ENCODE data around the gene TNFRSF11A.
A peak's percentile ranks its signal among the peaks of the same experiment; 100 is the strongest.

TNFRSF11A gene

DNA sequence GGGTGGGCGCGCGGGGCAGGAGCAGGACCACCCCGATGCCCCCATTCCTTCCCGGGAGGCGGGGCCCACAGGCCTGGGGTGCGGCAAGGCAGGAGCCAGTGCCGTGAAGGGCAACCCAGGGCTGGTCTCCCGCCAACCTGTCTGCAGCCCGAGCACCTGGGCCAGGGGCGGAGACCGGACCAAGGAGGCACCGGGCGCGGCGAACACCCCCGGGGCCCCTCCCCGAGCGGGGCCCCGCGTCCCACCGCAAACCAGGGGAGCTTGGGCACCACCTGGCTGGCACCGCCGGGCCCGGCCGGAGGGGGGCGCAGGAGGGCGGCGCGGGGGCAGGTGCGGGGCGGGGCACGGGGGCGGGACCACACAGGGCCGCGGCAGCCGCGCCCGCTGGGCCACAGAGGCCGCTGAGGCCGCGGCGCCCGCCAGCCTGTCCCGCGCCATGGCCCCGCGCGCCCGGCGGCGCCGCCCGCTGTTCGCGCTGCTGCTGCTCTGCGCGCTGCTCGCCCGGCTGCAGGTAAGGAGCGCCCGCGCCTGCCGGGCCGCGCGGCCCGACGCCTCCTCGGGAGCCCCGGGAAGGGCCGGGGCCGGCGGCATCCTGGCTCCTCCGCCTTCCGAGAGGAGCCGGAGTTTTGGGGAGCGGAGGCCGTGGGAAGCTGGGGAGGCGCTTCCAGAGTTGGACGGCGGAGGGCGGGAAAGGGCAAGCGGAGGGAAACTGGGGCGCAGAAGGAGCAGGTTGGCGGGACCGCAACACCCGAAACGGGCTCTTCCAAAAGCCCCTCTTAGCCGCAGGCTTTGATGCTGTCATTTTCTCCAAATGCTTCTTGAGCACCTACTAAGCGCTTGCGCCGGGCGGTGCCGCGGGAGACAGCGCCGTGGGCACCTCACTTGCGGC lies at the start of gene TNFRSF11A:
TNFRSF11A (plus strand) TSS at position 394 of the 889 bp plus-strand sequence; CDS start at position 437, 43 bp downstream.
- DNase-seq = peak; percentile 23

DNA sequence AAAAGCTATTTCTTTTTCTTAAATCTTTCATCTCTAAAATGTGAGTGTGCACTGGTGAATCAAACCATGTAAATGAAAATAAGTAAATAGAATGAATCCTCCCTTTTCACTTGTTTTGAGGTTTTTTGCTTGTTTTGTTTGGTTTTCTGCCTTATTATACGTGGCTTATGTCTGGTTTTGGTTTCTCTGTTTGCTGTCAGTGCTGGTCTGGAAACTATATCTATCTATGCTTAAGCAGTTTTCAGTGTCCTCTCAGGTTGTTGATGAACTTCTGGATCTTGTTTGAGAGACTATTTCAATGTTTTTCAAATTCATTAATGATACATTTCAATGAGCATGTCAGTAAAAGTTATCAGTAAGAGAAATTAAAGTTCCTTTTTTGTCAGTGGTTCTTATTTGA lies 48.1 kb upstream of the TNFRSF11A start:
- no peak for DNase-seq

DNA sequence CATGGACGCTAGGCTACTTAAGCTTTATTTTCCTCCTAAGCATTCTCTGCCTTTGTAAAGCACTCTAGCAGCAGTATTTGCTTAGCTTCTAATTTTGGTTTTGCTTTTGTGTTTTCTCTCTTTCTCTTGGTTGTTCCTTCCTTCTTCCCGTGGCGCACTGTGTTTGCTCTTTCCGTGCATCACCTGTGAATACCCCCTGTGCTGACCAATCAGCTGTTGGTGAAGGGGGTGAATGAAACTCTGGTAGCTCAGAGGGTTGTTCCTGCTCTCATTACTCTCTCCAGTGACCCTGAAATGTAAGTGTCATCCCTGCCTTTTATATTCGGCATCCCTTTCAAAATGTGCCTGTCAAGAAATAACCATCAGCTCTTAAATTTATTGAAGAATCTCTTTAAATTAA lies 45.5 kb upstream of the TNFRSF11A start:
- DNase-seq = no peak

DNA sequence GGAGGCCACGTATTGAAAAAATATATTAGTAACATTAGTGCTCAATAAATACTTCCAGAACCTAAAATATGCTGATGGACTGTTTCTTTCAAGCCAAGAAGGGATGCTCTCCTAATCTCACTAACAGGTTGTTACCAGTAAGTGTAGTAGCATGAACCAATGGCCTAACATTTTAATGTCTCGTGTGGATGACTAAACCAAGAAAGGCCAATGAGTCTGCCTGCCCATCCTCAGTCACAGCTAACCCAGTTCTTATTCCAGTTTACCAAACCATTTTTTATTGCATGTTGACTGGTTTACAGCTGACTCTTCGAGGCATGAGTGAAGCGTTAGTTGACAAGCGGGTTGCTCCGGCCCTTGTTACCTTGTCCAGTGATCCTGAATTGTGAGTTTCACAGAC lies 45.1 kb upstream of the TNFRSF11A start:
- no peak for DNase-seq

DNA sequence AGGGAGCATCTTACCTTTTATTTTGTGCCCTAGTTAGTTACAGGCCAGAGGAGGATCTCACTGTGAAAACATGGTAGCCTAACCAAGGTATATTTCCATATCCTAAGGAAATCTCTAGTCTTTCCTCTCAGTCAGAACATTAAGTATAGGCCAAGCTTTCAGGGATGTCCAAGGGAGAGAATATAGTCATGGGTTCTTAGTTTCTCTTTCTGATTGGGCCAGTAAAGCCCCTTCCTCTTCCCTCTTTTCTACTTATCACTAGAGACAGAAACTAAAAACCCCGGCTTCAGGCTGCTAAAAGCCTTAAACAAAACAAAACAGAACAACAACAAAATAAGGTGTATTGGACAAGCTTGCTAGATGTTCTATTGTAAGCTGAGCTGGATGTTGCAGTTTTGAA lies 44.3 kb upstream of the TNFRSF11A start:
- no peak for DNase-seq

DNA sequence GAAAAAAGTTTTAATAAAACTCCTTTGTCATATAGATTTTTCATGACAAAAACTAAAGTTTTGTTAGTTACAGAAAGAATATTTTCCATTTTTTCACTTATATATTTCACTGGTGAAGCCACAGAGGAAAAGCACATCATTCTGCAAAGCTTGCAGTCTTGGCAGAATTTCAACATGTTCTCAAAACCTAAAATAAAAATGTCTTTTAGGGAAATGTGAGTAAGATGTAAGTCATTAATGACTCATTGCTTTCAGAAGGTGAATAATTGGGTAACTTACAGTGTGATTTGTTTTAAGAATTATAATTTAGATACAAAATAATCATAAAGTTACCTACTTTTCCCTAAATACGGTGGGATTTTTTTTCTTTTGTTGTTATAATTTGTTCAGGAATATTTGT lies 43.4 kb upstream of the TNFRSF11A start:
- DNase-seq = no peak

DNA sequence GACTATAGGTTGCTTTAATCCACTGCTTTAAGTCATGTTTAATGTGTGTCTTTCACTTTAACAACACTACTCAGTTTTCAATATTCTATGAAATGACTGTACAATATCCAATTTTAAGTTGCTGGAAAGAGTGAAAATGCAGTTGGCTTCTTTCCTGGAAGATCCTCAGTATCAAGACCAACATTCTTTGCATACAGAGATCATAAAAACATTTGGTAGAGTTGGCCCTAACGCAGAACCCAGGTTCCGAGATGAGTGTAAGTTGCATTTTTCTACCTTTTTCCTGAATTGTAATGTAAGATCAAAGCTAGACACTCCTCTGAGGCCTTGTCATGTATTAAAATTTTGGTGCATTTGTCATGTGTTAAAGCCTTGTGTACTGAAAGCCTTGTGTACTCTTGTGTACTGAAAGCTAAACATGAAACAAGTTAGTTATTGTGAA lies 42.9 kb upstream of the TNFRSF11A start:
- no peak for DNase-seq

DNA sequence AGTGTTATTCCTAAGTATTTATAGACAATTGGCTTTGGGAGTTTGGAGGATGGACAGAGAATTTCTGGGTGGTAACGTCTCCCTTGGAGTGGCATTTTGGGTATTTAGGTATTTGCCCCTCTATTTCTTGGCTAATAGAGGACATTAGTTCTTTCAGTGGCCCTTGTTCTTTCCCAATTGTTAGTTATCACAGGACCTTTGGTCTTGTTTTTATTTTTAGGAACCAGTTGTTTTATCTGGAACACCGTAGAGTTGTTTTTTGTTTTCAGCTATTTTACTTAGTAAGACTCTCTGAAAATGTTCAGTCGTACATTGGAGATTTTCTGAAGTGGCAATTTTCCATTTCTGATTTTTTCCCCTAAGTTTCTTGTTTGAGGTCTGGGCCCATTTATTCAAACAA lies 40.5 kb upstream of the TNFRSF11A start:
- no peak for DNase-seq

DNA sequence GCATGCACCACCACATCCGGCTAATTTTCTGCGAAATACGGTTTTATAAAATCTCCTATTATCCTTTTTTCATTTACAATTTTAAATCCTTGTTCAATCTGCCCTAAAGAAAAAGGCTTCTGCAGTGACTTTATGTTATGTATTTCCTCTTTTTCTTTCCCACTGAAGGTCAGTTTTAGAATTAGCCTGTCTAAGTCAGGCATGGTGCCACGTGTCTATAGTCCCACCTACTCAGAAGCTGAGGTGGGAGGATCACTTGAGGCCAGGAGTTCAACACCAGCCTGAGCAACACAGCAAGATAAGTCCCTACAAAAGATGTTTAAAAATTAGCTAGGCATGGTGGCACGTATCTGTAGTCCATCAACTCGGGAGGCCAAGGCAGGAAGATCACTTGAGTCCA lies 39.8 kb upstream of the TNFRSF11A start:
- no peak for DNase-seq

DNA sequence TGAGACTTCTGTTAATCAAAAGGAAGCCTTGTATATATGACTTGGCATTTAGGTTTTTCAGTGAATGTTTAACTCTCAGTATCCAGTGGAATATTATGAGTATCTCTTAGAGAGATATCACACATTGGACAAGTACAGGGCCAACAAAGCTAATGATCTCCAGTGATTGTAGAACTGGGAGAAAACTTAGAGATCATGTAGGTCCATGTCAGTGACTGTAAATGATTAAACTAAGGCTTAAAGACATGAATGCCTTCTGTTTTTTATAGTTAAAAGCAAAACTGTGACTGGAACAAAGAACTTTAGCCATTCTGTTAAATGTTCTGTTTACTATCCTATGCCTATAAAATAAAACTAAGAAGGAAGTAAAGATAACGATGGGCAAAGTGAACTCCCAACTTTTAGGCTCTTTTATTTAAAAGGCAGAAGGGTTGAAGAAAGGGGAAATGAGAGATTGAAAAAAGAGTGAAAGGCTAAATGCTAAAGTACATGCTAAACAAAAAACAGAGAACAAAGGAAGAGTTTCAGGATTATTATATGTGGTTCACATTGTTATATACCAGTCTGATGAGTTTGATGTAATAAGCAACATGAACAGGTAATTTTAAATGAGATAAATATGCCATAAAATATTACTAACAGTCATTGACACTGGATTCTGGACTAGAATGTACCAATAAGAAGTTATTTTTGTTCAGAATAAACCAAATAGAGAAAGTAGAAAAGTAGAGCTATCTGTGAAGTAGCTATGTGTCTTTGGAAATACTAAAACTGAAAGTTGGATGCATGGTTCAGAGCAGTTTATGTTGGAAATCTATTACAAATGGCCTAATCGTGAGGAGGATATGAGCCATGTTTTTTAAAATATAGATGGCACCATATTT lies 37.1 kb upstream of the TNFRSF11A start:
- no peak for DNase-seq

DNA sequence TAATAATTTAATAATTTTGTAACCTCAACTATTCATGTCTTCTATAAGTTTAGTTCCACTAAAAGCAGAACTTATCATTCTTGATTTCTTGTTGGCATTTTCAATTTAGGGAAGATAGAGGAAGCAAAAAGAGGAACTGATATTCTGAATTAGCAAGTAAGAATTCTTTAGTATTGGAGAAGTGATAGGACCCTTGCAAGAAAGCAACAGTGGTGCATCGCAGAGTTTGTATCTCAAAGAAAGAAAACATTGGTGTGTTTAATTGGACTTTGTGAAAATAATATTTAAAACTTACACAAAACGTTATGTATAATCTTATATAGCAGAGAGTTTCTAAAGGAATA lies 36.5 kb upstream of the TNFRSF11A start:
- DNase-seq = no peak

DNA sequence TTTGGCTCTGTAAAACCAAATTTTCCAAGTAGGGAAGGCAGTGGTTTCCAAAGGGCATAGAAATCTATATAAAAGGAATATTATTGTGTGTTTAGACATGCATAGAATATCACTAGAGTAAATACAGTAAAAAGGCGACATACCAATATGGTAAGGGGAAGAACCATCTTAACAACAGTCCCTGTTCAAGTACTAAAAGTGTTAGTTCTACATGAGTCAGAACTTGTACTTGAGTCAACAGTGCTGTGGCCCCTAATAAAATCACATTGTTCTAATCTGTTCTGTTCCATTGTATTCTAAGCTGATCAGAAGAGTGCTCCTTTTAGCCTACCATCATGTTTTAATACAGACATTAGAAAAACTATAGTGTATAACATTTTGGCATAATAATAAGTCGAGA lies 36.1 kb upstream of the TNFRSF11A start:
- no peak for DNase-seq

DNA sequence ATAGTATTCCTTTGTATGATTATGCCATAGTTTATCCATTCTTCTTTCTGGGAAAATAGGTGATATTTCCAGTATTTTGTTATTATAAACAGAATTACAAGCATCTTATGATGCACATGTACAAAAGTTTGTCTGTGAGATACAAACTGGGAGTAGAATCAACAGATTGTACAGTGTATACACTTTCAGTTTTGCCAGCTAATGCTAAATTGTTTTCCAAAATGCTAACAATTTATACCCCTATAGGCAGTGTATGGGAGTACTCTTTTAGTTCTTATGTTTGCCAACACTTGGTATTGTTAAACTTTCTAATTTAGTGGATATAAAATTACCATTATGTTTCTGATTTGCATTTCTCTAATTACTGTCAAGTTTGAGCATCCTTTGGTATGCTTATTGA lies 31.0 kb upstream of the TNFRSF11A start:
- no peak for DNase-seq

DNA sequence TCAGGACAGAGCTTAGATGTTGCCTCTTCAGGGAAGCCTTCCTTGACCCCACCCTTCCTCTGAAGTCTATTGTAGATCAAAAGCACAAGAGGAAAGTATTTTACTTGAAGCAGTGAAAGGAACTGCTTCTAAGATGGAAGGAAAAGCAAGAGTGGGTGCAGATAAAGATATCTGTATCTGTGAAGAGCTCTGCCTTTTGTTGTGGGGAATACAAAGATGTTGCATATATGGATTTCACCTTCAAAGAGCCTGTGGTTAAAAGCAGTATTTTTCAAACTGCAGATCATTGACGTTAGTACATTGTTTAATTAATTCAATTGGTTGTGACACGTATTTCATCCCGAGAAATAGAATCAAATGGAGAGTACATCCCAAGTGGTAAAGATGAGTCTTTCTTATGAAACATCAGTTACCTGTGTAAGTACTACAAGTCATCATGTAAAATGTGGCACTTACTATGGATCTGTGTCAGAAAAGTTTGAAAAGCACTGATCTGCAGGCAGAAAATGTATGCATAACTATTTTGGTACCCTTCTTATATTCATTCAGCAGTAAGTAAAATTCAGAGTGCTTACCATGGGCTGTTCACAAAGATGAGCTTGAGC lies 24.6 kb upstream of the TNFRSF11A start:
- DNase-seq = no peak

DNA sequence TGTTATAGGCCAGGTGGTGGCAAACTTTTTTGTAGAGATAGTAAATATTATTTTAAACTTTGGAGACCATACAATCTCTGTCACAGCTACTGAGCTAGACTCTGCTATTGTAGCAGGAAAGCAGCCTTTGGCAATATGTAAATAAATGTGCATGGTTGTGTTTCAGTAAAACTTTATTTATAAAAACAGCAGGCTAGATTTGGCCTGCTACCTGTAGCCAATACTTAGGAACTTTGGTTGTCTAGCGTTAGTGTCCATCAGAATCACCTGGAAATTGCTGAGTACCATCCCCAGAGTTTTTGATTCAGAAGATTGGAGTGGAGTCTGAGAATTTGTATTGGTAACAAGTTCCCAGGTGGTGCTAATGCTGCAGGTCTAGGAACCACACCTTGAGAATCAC lies 23.8 kb upstream of the TNFRSF11A start:
- DNase-seq = no peak

DNA sequence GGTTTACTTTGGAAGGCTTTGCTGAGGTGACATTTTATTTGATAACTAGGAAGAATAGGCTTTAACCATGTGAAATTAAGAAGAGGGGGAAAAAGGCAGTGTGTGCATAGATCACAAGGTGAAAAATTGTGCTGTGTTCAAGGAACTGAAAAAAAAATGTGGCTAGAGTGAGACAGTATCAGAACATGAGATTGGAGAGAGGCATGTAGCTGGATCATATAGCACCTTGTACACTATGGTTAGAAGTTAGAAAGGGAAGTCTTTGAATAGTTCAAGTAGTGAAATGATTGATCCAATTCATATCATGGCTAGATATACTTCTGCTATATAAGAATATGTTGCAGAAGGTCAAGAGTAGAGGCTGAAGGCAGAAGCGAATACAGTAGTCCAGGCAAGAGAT lies 12.3 kb upstream of the TNFRSF11A start:
- DNase-seq = no peak

DNA sequence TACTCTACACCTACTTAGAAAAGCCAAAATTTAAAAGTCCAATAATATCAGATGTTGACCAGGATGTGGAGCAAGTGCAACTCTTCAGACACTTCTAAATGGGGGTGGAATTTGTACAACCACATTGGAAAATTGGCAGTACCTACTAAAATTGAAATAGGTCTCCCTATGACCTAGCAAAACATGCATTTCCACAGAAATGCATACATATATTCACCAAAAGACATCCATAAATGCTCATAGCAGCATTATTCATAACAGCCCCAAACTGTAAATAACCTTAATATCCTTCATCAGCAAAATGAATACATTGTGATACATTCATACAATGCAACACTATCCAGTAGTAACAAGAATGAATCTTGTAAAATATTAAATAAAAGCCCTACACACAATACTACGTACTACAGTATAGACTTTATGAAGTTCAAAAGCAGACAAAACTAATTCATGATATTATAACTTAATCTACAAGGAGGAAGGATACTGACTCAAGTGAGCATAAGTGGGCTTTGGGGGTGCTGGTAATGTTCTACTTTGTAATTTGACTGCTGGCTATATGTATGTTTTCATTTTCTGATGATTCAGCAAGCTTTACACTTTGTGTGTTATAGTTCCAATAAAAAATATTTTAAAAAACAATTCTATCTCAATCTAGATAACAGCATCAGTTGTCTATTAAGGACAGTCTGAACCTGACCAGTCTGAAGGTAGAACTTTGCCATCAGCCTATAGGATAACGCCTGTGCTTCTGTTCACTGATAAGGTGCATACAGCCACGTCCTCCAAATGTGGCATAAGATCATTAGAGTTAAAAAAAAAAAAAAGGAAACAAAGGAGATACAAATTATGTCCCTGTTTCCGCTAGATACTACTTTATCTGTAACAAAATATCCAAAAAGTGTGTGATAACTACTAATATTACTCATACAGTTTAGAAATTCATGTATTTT lies 6.6 kb upstream of the TNFRSF11A start:
- DNase-seq = no peak

DNA sequence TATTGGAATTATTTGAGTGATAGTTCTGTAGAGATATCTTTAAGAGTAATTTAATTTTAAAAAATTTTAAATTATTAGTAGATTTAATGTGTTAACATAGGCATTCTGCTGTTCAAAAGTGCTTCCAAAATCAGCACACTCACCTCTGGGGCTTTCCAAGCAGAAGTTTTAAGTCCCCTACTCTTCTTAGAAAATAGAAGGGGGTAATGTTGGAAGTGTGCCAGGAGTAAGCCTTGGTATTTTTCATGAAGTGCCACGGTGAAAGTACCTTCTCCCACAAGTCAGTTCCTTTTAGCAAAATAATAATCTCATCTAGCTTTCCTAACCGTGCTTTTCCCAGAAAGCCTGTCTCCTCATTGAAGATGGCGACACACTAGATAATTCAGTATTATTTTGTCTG lies 3.9 kb upstream of the TNFRSF11A start:
- no peak for DNase-seq

DNA sequence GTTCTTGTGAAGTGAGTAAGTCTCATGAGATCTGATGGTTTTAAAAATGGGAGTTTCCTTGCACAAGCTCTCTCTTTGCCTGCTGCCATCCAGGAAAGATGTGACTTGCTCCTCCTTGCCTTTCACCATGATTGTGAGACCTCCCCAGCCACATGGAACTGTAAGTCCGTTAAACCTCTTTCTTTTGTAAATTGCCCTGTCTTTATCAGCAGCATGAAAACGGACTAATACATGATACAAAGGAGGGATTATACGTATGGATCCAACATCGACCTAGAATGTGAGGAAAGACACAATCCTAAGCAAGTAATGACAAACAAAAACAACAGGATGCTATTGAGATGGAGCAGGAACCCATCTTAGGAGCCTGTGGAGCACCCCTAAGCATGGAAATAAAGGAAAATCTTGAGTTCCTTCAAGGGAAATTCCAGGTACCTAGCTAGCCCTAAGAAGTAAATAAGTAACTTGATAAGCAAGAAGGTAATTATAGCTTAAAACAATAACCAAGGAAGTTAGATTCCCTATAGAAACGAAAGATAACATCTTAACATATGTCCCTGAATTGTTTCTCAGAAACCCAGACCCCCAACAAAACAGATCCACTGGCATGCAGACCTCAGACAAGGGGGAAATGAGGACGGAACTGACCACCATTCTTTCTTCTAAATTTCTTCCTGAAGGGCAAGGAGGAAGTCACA lies 1.5 kb upstream of the TNFRSF11A start:
- no peak for DNase-seq

DNA sequence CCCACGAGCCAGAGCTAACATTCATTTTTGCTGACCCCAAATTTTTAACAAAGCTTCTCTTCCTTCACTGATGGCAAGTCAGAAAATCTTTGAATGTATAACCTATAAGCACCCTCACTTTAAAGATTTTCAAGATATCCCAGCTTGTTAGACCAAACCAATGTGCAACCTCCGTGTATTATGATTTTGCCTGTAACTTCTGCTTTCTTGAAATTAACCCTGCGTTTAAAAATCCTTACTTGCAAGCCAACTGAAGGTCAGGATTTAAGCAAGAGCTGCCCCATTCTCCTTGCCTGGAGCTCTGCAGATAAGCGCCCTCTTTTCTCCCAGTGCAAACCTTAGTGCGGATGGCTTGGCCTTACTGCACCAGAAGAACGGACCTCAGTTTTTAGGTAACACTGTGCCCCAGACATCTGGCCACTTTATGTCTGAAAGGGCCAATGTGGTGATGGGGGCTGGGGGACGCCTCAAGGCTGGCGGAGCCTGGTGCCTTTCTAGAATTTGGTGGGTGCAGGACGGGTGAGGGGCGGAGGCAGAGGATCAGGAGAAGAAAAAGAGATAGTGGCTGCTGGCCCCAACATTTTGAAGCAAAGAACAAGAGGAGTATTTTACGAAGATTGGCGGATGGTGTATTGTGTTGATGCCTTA lies 805 bp upstream of the TNFRSF11A start:
- DNase-seq = no peak

Measured in NCI-H1694 treated with DMSO at 0.1 percent for 48 hours (cell line).